GM12878 (cell line): ENCODE data around the gene NTRK3. TPM values are rescaled to one million over a fixed set of nuclear protein-coding genes. Genes with fewer than 3 reads are reported as not detected.

ENCODE experiments used
- ATAC-seq: fragments of 200-7000 bp; cut with Tn5 transposase; 3 replicates; pipeline ENCODE4 v1.9.1; 2020; ENCODE audit warnings: mild to moderate bottlenecking, moderate library complexity
- BruUV-seq: library from RNA; stranded (reverse); fragments of 400-500 nt; replicated peaks from 2 replicates; lab custom pipeline; 2021; lab: Mats Ljungman, UMichigan
- CTCF ChIA-PET: fragments of 300-600 bp; sonication (Branson Sonifier 250); formaldehyde crosslinking; extraction: SDS; loops from one replicate; lab custom pipeline; 2021; ENCODE audit warnings: inconsistent platforms; lab: Yijun Ruan, JAX
- POLR2A ChIA-PET: fragments of 350-600 bp; formaldehyde crosslinking; extraction: SDS; loops from one replicate; lab custom pipeline; 2021; ENCODE audit warnings: inconsistent platforms; lab: Charles Lee
- RAD21 ChIA-PET: fragments of 300-600 bp; sonication (Branson Sonifier 250); formaldehyde crosslinking; loops from one replicate; lab custom pipeline; 2023; ENCODE audit warnings: antibody characterized with exemption; ENCODE audit not compliant: unreplicated experiment; lab: Charles Lee
- SMC1A ChIA-PET: fragments of 300-600 bp; sonication (Branson Sonifier 250); formaldehyde crosslinking; loops from one replicate; lab custom pipeline; 2023; ENCODE audit not compliant: unreplicated experiment, uncharacterized antibody; lab: Charles Lee
- DNase-seq: peaks from one replicate; pipeline ENCODE4 v3.0.0-alpha.2; 2011; ENCODE audit warnings: low read depth, low spot score
- FAIRE-seq: peaks from 3 replicates; lab custom pipeline; 2011; peaks lifted over from hg19 to GRCh38; lab: Jason Lieb, UNC
- H2AFZ ChIP-seq: 2 replicates; pipeline ENCODE4 v1.6.0; 2011; ENCODE audit warnings: low read depth, low read length, control low read depth; ENCODE audit not compliant: control insufficient read depth
- H3K27ac ChIP-seq: 2 replicates; pipeline ENCODE4 v1.5.1; 2011; ENCODE audit warnings: control low read depth; ENCODE audit not compliant: control insufficient read depth, insufficient read depth
- H3K27me3 ChIP-seq, 2 experiments: replicated peaks in 1 of 2; 2 replicates each; pipeline versions ENCODE4 v1.6.0 to v1.6.1; 2011; ENCODE audit warnings: low read length in 1 of 2; ENCODE audit not compliant: control insufficient read depth in 2 of 2, insufficient read depth in 2 of 2
- H3K36me3 ChIP-seq, 2 experiments: 2 replicates each; pipeline ENCODE4 v1.5.1; 2011; ENCODE audit warnings: low read length in 1 of 2; ENCODE audit not compliant: control insufficient read depth in 2 of 2, insufficient read depth in 2 of 2
- H3K4me1 ChIP-seq: 2 replicates; pipeline ENCODE4 v1.6.1; 2011; ENCODE audit warnings: mild to moderate bottlenecking, low read length, moderate library complexity, mixed read lengths; ENCODE audit not compliant: control insufficient read depth, insufficient read depth
- H3K4me2 ChIP-seq: 2 replicates; pipeline ENCODE4 v1.6.0; 2011; ENCODE audit warnings: control low read depth; ENCODE audit not compliant: control insufficient read depth, insufficient read depth
- H3K4me3 ChIP-seq: fragments of 200-600 bp; sonication (generic); 2 replicates; pipeline ENCODE4 v1.5.1; 2016
- H3K79me2 ChIP-seq: 2 replicates; pipeline ENCODE4 v1.6.0; 2011; ENCODE audit warnings: low read length; ENCODE audit not compliant: control insufficient read depth, insufficient read depth
- H3K9ac ChIP-seq: 2 replicates; pipeline ENCODE4 v1.8.0; 2011; ENCODE audit warnings: low read length, control low read depth, mixed read lengths; ENCODE audit not compliant: control insufficient read depth, insufficient read depth
- H3K9me3 ChIP-seq: replicated peaks from 3 replicates; pipeline ENCODE4 v1.5.1; 2011; ENCODE audit warnings: mild to moderate bottlenecking, low read length; ENCODE audit not compliant: control insufficient read depth, insufficient read depth
- H4K20me1 ChIP-seq: 2 replicates; pipeline ENCODE4 v1.6.0; 2011; ENCODE audit not compliant: control insufficient read depth, insufficient read depth
- BCL11A ChIP-seq: IDR thresholded peaks from 2 replicates; pipeline ENCODE4 v1.6.1; 2011; ENCODE audit warnings: low read depth, low read length
- JUNB ChIP-seq: IDR thresholded peaks from 2 replicates; pipeline ENCODE4 v1.6.1; 2016; ENCODE audit warnings: antibody characterized with exemption, mild to moderate bottlenecking
- MEF2A ChIP-seq: IDR thresholded peaks from 2 replicates; pipeline ENCODE4 v1.6.1; 2011; ENCODE audit warnings: low read depth, mild to moderate bottlenecking, low read length, moderate library complexity; ENCODE audit not compliant: insufficient read depth
- NFIC ChIP-seq: IDR thresholded peaks from 2 replicates; pipeline ENCODE4 v1.6.1; 2012; ENCODE audit warnings: low read depth, mild to moderate bottlenecking, inconsistent platforms, low read length, moderate library complexity
- NR2C2 ChIP-seq: IDR thresholded peaks from 2 replicates; pipeline ENCODE4 v1.6.1; 2011; ENCODE audit warnings: borderline replicate concordance, low read depth; ENCODE audit not compliant: control insufficient read depth, insufficient read length
- POLR2AphosphoS2 ChIP-seq: IDR thresholded peaks from 2 replicates; pipeline ENCODE4 v1.6.1; 2011; ENCODE audit warnings: low read depth, mild to moderate bottlenecking, low read length, improper control_type of control experiment, moderate library complexity
- SMAD5 ChIP-seq: IDR thresholded peaks from 2 replicates; pipeline ENCODE4 v1.6.1; 2016; ENCODE audit warnings: antibody characterized with exemption, low read depth
- SP1 ChIP-seq: IDR thresholded peaks from one replicate; pipeline ENCODE4 v1.6.1; 2011; ENCODE audit warnings: low read depth, low read length
- TCF12 ChIP-seq: IDR thresholded peaks from 2 replicates; pipeline ENCODE4 v1.6.1; 2011; ENCODE audit warnings: low read depth, mild to moderate bottlenecking, low read length
- USF1 ChIP-seq: IDR thresholded peaks from 2 replicates; pipeline ENCODE4 v1.6.1; 2011; ENCODE audit warnings: borderline replicate concordance, low read depth, mild to moderate bottlenecking, moderate library complexity, mixed read lengths, low read length; ENCODE audit not compliant: insufficient read depth; ENCODE audit errors: extremely low read length
- ZNF687 ChIP-seq: fragments of 450-650 bp; IDR thresholded peaks from 2 replicates; pipeline ENCODE4 v1.6.1; 2017; ENCODE audit warnings: mild to moderate bottlenecking, moderate library complexity
- WGBS: methylation state at CpG from one replicate; pipeline ENCODE4 v1.1.6; 2016; ENCODE audit warnings: low lambda C conversion rate; ENCODE audit not compliant: insufficient replicate concordance, insufficient coverage; ENCODE audit errors: missing lambda C conversion rate; 5-methylcytosine and 5-hydroxymethylcytosine counted together
- in situ Hi-C: fragments of 300-500 bp; cut with MboI; formaldehyde crosslinking; loops from 9 replicates; pipeline ENCODE4 v1.14.3; 2018; ENCODE audit warnings: mixed read lengths
- intact Hi-C: fragments of 100-400 bp; cut with micrococcal nuclease; formaldehyde crosslinking; loops from one replicate; pipeline ENCODE4 v1.14.2; 2022; ENCODE audit not compliant: unreplicated experiment
- polyA plus RNA-seq, 11 experiments: library from polyadenylated mRNA; depleted of rRNA in 4 of 11; unstranded in 6 of 11; stranded (reverse) in 5 of 11; fragments of >200 nt; fragmentation: Nextera tagmentation in 4 of 11; fragmentation: Illumina TruSeq in 1 of 11; extraction: Ambion mirVana in 4 of 11; extraction: Trizol in 1 of 11; gene quantifications; 1 replicate in 1 of 11; 2 replicates in 10 of 11; pipeline versions ENCODE4 v1.2.1 to v1.2.3, GENCODE V29; 2011 to 2016; ENCODE audit warnings: inconsistent platforms in 2 of 11, missing spikeins in 2 of 11, low read depth in 1 of 11
- total RNA-seq, 4 experiments: library from RNA; depleted of rRNA in 3 of 4; stranded (reverse); fragments of >200 nt in 3 of 4; fragmentation: Illumina TruSeq in 1 of 4; extraction: Trizol in 1 of 4; gene quantifications; 2 replicates each; pipeline versions ENCODE4 v1.2.1 to v1.2.3, GENCODE V29; 2013 to 2021

The NTRK3 gene
- total and polyA plus RNA-seq, 10 of the 15 experiments (the other 5 are each of a cell fraction or from before 2014, with no cell fraction given) = not detected

- CTCF ChIA-PET = no interaction called here
- Histone ChIP-seq H2AFZ (no peak overlapping the region), H3K36me3 (no peaks in the 10 kb centered on the region), H3K4me1 (no peaks in the 10 kb centered on the region), H4K20me1 (no peaks in the 10 kb centered on the region), H3K79me2 (no peaks in the 10 kb centered on the region), H3K4me3 (no peak overlapping the region), H3K27ac (no peak overlapping the region), H3K27me3 (no peaks in the 10 kb centered on the region; a peak in 1 of 4 replicates), H3K4me2 (no peak overlapping the region), H3K9ac (no peak overlapping the region), H3K9me3 (no peaks in the 10 kb centered on the region)
- SMC1A ChIA-PET = no interaction called here
- FAIRE-seq = no peak
- WGBS = 28% methylated on average over 4 of the region's 10 CpGs
- no peak for DNase-seq
- in situ Hi-C loops (no loop called here), intact Hi-C loops (no loop called here)
- ATAC-seq = no peak
- POLR2A ChIA-PET = no interaction called here
- no peak for TF ChIP-seq USF1
- TF ChIP-seq POLR2AphosphoS2 = no peak
- TF ChIP-seq SP1 = no peak
- no peak for TF ChIP-seq JUNB
- TF ChIP-seq BCL11A = no peak
- no peak for TF ChIP-seq SMAD5
- TF ChIP-seq NR2C2 = no peak
- TF ChIP-seq MEF2A = no peak
- TF ChIP-seq ZNF687 = no peak
- TF ChIP-seq TCF12 = no peak
- TF ChIP-seq NFIC = no peak
- RAD21 ChIA-PET = no interaction called here
- BruUV-seq = no TSS peak
Observed at GRCh38 chr15:88266170-88266569, 9.6 kb upstream of the NTRK3 start.
